ENCODE measurements around the gene DENND1C. TPM values are rescaled to one million over a fixed set of nuclear protein-coding genes. Genes with fewer than 3 reads are reported as not detected.

DENND1C gene
- polyA plus RNA-seq, 3 donors, result 11.2 to 60.2 (median 20.5) TPM

- no CpG with 5 or more reads among the region's 7 CpGs for WGBS (ENCODE audit: insufficient coverage)
- no peak overlapping the region for H3K4me3 ChIP-seq (replicated peaks in 1 of 3; ENCODE audit: low read depth in 2 of 3, low read length in 3 of 3)
- H3K9me3 ChIP-seq (replicated peaks in 1 of 2; ENCODE audit: control insufficient read depth in 1 of 2, insufficient read depth in 1 of 2, low read length in 2 of 2), result no peaks in the 10 kb centered on the region
- no peaks in the 10 kb centered on the region for H3K36me3 ChIP-seq (replicated peaks in 1 of 2; ENCODE audit: control insufficient read depth in 1 of 2, insufficient read depth in 2 of 2, low read length in 2 of 2)
- TF ChIP-seq, protein P1, sequence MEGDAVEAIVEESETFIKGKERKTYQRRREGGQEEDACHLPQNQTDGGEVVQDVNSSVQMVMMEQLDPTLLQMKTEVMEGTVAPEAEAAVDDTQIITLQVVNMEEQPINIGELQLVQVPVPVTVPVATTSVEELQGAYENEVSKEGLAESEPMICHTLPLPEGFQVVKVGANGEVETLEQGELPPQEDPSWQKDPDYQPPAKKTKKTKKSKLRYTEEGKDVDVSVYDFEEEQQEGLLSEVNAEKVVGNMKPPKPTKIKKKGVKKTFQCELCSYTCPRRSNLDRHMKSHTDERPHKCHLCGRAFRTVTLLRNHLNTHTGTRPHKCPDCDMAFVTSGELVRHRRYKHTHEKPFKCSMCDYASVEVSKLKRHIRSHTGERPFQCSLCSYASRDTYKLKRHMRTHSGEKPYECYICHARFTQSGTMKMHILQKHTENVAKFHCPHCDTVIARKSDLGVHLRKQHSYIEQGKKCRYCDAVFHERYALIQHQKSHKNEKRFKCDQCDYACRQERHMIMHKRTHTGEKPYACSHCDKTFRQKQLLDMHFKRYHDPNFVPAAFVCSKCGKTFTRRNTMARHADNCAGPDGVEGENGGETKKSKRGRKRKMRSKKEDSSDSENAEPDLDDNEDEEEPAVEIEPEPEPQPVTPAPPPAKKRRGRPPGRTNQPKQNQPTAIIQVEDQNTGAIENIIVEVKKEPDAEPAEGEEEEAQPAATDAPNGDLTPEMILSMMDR (IDR thresholded peaks at IDR 0.05), result no peak
- no peaks in the 10 kb centered on the region for H4K20me1 ChIP-seq (ENCODE audit: insufficient read depth, low read length)
- H3K4me1 ChIP-seq (ENCODE audit: control insufficient read depth in 1 of 2, insufficient read depth in 2 of 2, low read length in 2 of 2), result peaks cover 15 to 21% of the 10 kb centered on the region in 2 donors
- peaks cover 13% of the 10 kb centered on the region for H3K79me2 ChIP-seq (ENCODE audit: insufficient read depth, low read length)
- Mint-ChIP-seq H3K27me3 (ENCODE audit: low read depth in 3 of 3) (peaks cover 3 to 8% (median 3%) of the 10 kb centered on the region in 3 donors), H3K4me3 (no peak overlapping the region), H3K27ac (no peak overlapping the region), H3K36me3 (peaks cover 4% of the 10 kb centered on the region in 2 donors), H3K4me1 (peaks cover 30% of the 10 kb centered on the region), H3K9me3 (peaks cover 0 to 5% (median 0%) of the 10 kb centered on the region in 7 donors)
- DNase-seq, result no peak
- H2AFZ ChIP-seq (ENCODE audit: insufficient read depth, low read depth, low read length, poor library complexity, severe bottlenecking), result no peak overlapping the region
- intact Hi-C loops (cut with micrococcal nuclease), result no loop called here
- no peak overlapping the region for H3K4me2 ChIP-seq (replicated peaks; ENCODE audit: extremely low read depth, low read length, poor library complexity, severe bottlenecking)
- no peaks in the 10 kb centered on the region for H3K27me3 ChIP-seq (ENCODE audit: control insufficient read depth in 2 of 2, insufficient read depth in 2 of 2, low read length in 2 of 2)
- H3K27ac ChIP-seq (ENCODE audit: low read depth in 1 of 2, low read length in 2 of 2), result no peak overlapping the region
- H3K9ac ChIP-seq (ENCODE audit: insufficient read depth, low read length, poor library complexity, severe bottlenecking), result no peak overlapping the region
Measured at GRCh38 chr19:6484831-6485230, 3.2 kb upstream of the DENND1C start.

DNA sequence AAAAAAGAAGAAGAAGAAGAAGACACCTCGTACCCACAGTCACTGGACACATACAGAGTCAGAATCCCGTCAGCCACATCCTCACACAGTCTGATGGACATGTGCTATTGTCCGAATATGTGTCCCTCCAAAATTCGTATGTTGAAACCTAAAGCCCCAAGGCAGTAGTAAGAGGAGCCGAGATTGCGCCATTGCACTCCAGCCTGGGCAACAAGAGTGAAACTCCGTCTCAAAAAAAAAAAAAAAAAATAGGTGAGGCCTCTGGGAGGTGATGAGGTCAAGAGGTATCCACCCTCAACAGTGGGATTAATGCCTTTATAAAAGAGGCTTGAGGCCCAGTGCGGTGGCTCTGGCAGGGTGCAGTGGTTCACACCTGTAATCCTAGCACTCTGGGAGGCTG lies 2.6 kb upstream of the DENND1C start:
- no peaks in the 10 kb centered on the region for H4K20me1 ChIP-seq (ENCODE audit: insufficient read depth, low read length)

More for the DNA sequence above, 2.6 kb upstream of the DENND1C start:
- H3K4me3 ChIP-seq (replicated peaks in 1 of 3; ENCODE audit: low read depth in 2 of 3, low read length in 3 of 3), result no peak overlapping the region
- DNase-seq, result no peak
- H3K9me3 Mint-ChIP-seq, result peaks cover 0 to 5% (median 0%) of the 10 kb centered on the region in 7 donors
- peaks cover 15 to 21% of the 10 kb centered on the region in 2 donors for H3K4me1 ChIP-seq (ENCODE audit: control insufficient read depth in 1 of 2, insufficient read depth in 2 of 2, low read length in 2 of 2)
- intact Hi-C loops (cut with micrococcal nuclease), result no loop called here
- peaks cover 27% of the 10 kb centered on the region for H3K4me1 Mint-ChIP-seq
- H3K27ac ChIP-seq (ENCODE audit: low read depth in 1 of 2, low read length in 2 of 2), result no peak overlapping the region
- no peak overlapping the region for H3K9ac ChIP-seq (ENCODE audit: insufficient read depth, low read length, poor library complexity, severe bottlenecking)
- WGBS (ENCODE audit: insufficient coverage), result no CpG with 5 or more reads among the region's 8 CpGs
- H3K27me3 ChIP-seq (ENCODE audit: control insufficient read depth in 2 of 2, insufficient read depth in 2 of 2, low read length in 2 of 2), result no peaks in the 10 kb centered on the region
- no peak overlapping the region for H2AFZ ChIP-seq (ENCODE audit: insufficient read depth, low read depth, low read length, poor library complexity, severe bottlenecking)
- H3K4me3 Mint-ChIP-seq, result no peak overlapping the region
- no peak overlapping the region for H3K4me2 ChIP-seq (replicated peaks; ENCODE audit: extremely low read depth, low read length, poor library complexity, severe bottlenecking)
- H3K9me3 ChIP-seq (replicated peaks in 1 of 2; ENCODE audit: control insufficient read depth in 1 of 2, insufficient read depth in 1 of 2, low read length in 2 of 2), result no peaks in the 10 kb centered on the region
- H3K36me3 Mint-ChIP-seq, result peaks cover 4 to 5% of the 10 kb centered on the region in 2 donors
- peaks cover under 1 to 7% (median 3%) of the 10 kb centered on the region in 3 donors for H3K27me3 Mint-ChIP-seq (ENCODE audit: low read depth in 3 of 3)
- H3K79me2 ChIP-seq (ENCODE audit: insufficient read depth, low read length), result peaks cover 13% of the 10 kb centered on the region
- H3K27ac Mint-ChIP-seq, result no peak overlapping the region
- TF ChIP-seq, protein P1 (IDR thresholded peaks at IDR 0.05), result no peak
- H3K36me3 ChIP-seq (replicated peaks in 1 of 2; ENCODE audit: control insufficient read depth in 1 of 2, insufficient read depth in 2 of 2, low read length in 2 of 2), result peaks cover under 1 to 4% of the 10 kb centered on the region in 2 donors

Measured in CD14-positive monocyte (primary cell).